8988T (cell line): ENCODE data around the gene GTF3C1.

Experiments used
- DNase-seq: peaks from one replicate; pipeline ENCODE4 v3.0.0; 2011

GTF3C1 gene

DNA sequence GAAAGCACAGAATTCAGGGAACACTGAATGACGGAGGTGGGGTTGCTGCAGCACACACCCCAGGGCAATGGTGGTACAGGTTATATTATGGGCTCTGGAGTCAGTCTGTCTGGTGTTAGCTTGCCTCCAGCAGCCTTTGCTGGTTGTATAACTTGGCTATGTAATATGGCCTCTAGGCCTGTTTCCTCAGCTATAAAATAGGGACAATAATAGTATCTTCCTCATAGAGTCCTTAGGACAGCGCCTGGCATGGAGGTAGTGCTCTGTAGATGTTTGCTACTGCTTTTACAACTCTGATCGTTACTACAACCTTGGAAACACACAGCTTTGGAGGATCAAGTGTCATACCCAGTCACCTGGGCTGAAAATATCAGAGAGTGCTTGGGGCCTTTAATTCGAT lies 31.5 kb downstream of the GTF3C1 start:
- DNase-seq, result no peak

DNA sequence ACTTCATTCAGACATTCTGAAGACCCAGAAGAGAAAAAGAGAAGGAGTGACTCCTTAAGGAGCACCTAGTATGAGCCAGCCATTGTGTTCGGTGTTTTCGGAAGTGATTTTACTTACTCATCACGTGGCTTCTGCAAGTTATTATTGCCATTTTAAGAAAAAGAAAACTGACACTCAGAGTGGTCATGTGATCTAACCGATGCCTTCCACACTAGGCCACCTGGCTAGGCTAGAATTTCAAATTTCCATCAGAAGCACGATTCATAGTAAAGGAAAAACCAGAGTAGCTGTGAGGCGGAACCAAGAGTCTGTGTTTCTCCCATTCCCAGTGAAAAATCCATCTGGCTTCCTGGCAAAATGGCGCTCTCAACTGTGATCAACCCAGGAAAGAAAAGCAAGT lies 32.0 kb downstream of the GTF3C1 start:
- DNase-seq, result no peak

DNA sequence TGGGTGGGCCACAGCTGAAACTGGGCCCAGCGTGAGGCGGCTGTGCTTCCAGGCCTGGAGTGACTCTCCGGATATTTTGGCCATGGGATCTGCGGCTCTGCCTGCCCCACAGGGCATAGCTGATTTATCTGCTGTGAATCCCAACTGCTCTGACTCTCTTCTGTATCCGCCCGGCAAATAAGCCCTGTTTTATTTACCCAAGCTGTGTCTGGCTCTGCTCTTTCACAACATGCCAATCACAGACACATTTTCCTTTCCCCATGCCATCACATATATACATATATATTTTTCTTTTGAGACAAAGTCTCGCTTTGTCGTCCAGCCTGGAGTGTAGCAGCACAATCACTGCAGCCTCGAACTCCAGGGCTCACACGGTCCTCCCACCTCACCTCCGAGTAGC lies 33.3 kb downstream of the GTF3C1 start:
- no peak for DNase-seq

DNA sequence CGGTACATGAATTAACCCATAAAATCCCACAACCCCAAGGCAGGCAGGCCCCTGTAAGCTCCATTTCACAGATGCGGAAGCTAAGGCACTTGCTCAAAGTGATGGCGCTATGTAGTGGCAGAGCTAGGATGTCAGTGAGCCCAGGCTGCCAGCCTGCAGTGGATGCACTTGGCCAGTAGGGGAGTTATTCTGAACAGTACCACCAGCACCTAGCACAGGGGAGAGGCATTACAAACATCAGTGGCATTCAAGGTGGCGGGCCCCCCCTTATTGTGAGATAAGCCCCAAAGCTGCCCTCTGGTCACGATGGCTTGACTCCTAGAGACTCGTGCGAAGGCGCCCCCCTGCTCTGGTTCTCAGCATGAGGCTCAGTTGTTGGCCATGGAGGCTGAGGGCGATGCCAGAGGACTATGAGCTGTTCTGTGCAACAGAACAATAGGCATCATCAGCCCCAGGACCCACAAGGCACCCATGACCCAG lies 33.8 kb downstream of the GTF3C1 start:
- DNase-seq, result peak; percentile 67

DNA sequence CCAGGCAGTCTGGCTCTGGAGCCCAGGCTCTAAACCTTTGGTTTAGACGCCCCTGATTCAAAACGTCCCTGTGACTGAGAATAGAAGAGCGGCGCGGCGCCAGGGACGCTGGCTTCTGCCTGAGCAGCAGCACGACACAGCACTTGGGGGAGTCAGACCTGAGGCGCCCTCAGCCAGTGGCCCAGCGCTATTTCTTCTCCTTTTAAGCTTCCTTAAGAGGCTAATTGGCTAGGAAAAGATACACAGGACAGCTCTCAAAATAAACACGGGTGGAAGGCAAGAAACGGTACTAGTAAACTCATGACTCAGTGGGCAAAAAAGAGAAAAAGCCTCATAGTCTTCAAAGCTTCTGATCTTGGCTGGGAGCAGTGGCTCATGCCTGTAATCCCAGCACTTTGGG lies 34.9 kb downstream of the GTF3C1 start:
- DNase-seq, result no peak

DNA sequence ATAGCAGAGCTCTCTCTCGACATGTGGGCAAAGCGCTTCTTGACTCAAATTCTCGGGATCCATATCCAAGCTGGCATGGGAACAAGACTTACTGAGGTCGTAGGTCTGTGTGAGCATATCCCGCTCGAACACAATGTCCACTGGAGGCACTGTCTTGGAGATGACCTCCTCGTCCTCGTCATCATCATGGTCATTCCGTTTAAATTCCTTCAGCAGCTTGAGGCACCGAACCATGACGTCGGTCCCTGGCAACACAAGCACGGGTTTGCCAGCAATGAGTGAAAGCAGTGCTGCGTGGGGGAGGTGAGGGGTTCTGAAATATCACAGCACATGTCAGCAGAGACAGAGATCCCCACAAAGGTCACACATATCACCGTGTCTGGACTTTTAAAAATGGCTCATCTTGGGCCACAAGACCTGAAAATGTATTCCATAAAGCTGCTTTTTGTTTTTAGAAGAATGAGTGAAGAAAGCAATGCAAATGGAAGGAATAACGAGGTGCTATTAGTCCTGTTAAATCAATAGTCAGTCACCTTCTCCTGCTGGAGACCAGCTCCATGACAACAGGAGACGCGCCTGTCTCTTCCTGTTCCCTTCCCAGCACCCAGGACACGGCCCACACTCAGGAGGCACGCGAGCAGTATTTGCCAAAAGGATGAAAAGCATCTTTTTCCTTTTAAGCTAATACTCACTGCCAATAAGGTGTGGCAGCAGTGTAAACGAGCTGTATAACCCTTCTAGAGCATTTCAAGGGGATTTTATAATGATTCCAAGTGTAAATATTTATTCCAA lies 37.9 kb downstream of the GTF3C1 start:
- DNase-seq, result no peak

DNA sequence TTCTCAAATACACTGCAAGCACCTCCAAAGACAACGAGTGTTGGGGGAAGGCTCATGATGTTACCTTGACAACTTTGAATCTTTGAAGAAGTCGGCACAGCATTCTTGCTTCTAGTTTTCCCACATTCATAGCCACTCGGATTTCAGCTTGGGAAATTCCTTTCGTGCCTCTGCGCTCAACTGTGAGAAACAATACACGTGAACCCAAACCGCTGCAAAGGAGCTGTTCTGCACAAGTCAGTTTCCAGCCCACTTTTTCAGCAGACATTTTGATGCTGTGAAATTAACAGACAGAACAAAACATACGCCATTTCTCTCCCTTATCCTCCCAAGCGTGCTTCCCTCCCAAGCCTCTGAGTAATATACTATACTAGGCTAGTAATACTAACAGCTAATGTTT lies 41.2 kb downstream of the GTF3C1 start:
- DNase-seq, result no peak

DNA sequence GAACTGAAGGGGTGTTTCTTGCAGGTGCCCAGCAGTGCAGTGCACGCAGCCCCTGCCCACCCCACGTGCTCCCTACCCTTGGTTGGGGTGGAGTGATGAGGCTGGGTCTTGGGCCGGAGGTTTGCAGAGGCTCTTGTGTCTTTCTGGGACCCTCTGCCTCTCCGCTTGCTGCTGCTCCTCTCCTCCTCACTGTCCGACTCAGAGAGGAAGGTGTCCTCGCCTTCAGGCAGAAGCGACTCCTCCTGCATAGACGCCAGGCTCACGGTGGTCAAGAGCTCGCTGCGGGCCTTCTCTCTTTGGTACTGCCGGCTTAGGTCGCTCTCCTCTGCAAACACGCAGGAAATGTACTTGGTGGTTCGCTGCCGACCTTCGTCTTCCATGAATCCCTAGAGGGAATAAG lies 42.9 kb downstream of the GTF3C1 start:
- no peak for DNase-seq

DNA sequence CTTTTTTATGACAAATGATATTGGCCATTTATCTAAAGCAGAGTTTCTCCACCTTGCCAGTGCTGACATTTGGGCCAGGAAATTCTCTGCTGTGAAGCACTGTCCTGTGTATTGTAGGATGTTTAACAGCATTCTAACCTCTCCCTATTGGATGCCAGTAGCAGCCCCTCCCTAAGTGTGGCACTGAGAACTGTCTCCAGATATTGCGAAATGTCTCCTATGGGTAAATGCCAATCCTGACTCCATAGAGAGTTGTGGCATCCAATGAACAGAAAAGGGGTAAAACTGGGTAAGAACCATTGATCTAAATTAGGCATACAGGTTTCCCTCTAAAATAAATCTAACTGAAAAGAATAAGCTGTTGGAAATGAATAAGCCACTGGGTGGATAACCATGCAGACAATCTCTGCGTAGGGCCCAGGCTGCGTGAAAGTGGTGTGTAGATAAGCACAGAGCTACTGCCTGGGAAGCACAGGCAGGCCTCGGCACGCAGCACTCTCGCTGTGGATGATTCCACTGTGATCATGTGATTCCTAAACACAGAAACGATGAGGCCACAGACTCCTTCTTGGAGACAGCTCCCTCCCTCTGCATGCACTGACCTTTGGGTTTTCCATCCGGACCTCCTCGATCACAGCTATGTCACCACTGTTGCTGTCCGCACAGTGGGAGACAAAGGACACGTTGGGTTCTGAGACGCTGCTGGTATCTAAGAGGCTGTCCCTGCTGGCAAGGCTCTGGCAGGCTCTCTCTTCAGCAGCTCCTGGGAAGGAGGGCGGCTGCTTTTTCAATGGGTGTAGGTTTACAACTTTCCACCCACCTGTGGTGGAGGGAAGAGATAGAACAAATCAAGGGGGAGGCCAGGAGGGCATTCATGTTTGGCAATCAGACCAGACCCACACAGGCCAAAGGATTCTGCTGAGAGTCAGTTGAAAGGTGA lies 44.1 kb downstream of the GTF3C1 start:
- DNase-seq, result no peak

DNA sequence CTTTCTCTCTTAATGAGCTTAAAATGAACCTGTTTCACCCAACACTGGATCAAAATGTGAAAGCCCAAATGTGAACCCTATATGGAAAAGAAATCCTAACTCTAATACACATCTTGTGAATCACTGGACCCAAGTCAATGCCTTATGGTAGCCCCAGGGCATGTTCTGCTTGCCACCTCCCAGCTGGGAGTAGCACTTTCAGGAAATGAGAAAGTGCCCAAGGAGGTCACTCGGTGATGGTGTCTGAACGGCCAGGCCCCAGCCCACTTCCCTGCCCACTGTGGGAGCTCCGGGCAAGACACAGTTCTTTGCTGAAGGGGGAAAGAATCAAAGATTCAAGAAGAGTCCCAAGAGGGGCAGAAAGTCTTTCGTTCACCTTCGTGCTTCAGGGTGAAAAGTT lies 46.1 kb downstream of the GTF3C1 start:
- no peak for DNase-seq

DNA sequence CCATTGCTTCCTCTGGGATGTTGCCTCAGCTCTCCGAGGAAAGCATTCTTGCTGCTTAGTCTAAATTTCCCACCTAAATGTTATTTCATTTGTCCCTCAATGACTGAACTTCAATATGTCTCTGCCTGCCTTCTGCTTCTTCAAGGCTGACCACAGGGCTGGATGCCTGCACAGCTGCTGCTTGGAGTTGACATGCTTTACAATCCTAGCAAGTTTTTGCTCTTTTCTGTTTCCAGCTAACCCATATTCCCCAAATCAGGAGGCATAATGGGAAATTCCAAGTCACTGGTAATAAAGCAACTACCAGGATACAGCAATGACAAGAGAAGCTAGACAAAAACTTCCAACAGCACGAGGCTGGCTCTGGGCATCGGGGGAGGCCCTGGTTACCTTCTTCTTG lies 48.9 kb downstream of the GTF3C1 start:
- no peak for DNase-seq

DNA sequence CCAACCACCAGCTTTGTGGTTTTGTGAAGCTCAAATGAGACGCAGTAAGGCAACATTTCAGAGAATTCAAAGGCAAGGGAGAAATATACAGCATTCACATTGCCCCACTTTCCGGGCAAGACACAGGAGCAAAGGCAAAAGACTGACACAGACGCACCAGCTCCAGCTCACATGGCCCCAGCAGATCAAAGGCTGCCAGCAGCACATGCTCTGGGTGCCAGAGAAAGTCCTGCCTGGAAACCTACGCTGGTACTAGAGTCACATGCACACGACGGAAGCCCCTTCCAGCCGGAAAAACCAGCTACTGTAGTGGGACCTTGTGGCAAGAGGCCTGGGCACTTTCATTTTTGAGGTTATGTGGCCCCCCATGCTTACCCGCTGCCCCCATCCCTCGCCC lies 50.1 kb downstream of the GTF3C1 start:
- no peak for DNase-seq

DNA sequence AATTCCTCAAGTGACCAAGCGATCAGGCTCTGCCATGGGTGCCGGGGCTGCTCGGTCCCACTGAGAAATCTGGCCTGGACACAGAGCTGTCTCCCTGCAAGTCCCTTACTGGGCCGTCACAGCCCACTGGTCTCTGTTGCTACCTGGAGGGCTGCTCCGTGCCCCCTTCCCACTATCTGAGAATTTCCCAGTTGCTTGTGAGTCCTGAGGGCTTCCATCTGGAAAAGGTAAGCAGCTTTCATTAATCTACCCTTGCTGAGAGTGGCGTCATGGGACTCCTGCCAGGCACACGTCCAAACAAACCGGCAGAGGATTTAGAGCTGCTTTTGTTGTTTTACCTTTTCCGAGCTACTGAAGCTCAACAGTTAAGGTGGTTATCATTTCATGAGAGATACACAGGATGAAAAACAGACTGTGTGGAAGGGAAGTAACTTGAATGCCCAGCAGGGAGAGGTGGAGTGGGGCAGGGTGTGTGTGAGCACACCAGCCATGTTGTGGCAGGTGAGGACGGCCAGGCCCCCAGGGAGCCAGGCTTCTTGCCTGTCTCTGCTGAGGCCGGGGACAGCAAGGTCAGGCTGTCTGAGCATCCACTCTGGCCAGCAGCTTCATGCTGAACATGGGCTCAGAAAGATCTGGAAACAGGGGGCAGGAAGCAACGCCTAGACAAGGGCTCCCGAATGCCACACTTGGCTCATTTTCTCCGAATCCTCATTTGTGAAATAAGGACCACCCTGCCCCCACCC lies 50.6 kb downstream of the GTF3C1 start:
- no peak for DNase-seq

DNA sequence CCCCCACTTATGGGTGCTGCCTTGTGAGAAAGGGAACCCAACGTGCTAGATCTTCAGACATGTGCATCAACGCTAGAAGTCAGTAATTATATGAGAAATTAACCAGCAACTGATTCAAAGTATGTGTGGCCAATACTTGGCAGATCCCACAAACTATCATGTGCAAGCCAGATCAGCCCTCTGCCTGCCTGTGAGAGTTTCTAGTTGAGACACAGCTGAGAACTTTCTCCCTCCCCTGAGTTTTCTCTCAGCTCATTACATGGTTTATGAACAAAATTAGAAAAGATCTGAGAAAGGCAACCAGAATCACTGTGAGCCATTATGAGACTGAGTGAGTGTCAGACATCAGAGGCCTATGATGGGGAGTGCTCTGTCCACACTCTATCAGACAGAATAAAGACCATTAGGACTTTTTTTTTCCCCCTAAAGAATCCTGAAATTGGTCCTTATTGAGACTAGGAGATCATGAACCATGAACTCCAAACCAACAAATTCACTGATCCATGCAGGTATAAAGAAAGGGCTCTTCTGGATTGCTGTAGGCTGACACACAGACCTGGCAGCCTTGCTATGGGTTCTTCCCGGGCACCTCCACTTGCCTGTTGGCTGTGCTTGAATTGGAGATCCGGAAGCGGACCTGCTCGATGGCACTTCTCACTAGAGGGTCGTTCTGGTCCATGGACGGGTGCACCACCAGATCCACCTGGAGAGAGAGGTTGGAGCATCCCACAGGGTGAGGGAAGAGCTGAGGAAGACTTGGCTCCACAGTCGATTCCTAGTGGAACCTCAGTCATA lies 51.5 kb downstream of the GTF3C1 start:
- no peak for DNase-seq

DNA sequence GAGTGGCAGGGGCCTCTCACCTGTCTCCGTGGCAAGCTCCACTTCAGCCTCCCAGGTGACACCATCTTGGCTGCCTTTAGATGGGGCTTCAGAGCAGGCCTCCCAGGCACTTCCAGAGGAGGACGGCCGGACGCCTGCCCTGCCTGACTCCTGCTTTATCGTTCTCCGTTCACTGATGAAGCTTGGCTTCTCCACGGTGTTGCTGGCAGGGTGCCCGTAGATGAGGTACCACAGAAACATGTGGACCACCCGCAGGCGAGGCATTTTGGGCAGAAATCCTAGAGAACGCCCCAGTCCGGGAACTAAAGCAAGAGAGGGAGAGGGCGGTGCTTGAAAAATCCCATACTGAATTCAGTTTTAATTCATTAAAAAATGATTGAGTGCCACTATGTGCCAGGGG lies 54.5 kb downstream of the GTF3C1 start:
- DNase-seq, result no peak

DNA sequence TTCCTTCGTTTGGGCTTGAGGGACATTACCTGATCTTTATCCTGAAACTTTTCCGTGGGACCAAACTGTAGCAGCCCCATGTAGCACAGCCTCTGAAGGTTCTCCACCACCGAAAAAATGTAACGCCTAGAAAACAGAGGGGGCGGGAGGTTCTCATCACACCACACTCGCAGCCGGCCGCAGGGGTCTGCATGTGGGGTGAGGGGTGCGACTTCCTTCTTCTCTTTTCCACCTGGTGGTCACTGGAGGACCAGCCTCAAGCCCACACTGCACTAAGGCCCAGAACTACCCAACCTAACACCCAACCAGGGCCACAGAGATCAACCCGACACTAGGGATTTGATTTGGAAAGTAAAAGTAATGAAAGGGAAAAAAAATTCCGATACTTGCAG lies 57.1 kb downstream of the GTF3C1 start:
- no peak for DNase-seq

DNA sequence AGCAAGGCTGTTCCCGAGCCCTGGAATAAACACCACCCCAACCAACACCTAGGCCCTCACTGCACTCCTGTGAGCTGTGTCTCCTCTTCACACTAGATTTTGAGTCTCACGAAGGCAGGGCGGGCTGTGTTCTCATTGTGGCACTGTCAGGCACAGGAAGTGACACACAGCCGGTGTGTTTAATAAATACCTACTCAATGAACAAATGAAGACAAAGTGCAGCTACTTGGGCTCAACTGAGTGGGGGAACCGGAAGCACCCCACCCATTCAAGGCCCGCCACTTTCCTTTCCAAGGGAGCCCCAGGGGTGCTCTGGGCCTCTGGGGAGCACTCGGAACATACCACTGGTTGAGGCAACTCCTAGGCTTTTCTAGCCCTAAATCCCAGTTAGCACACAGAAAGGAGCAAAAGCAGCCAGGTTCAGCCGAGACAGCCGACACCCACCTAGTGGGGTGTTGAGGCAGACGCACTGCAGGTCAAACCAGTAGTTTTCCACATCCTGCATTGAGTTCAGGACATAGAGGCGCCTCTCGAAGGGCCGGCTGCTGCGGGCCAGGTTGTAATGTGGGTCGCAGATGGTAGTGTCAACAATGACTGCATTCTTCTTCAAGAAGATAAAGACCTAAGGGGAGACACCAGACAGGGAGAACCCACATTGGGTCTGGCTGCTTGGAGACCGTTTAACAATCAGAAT lies 57.7 kb downstream of the GTF3C1 start:
- DNase-seq, result no peak

DNA sequence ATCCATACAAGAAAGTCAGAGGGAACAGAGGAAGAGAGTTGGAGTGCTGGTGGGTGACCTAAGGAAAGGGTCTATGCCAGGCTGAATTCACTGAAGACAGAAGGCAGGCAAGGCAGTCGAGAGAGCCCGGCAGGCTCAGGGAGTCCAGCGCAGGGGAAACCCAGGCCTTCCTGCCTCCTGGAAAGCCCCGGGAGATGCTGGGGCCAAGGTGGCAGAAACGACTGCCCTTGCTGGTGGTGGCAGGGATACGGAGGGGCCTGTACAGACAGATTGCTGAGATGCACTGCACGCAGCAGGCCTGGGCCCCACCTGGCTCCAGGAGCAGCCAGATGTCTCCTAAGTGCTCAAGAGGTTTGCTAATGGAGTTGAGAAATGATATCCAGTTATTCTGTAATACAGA lies 59.8 kb downstream of the GTF3C1 start:
- DNase-seq, result no peak

DNA sequence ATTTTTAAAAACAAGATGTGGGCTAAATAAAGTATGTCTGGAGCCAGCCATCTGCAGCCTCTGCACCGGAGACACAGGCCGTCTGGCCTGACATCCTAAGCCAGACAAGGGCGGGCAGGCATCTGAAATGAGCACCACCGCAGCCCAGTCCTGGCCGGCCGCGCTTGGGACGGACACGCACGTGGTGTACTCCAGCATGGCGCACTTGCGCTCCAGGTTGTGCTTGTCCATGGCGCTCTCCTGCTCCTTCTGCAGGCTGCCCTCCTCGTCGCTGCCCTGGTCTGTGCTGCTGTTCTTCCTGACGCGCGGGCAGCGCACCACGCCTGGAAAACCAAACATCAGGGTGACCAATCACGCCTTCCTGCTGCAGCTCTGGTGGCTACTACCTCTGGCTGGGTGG lies 60.3 kb downstream of the GTF3C1 start:
- no peak for DNase-seq

DNA sequence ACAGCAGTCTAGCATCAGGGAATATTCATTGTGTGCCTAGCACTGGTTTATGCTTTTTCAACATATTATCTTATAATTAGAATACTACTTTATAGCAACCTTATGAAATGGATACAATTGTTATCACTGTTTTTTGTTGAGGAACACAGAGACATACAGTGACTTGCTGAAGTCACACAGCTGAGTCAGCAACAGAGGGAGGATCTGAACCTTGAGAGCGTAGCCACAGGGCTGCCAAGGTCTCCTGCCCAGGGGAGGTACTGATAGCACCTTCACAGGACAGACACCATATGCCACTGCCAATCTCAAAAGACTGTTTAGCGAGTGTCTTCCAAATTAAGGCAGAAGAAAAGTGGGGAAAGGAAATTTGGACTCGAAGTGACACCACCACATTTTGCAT lies 63.0 kb downstream of the GTF3C1 start:
- no peak for DNase-seq

DNA sequence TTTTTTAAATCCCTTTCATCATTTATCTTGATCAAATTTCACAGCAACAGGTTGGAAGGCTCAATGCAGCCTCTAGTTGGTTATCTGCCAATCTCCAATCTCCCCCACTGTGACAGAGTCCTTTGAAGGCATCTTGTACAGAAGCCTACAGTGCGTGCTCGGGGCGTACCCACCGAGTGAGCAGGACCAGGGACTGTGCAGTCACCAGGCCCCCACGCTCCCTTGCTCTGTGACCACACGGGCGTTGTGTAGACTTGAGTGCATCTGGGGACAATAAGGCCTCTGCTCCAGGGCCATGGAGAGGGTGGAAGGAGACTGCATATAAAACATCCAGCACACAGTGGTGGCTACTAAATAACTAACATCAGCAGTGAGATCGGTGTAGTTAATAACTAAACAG lies 63.4 kb downstream of the GTF3C1 start:
- no peak for DNase-seq

DNA sequence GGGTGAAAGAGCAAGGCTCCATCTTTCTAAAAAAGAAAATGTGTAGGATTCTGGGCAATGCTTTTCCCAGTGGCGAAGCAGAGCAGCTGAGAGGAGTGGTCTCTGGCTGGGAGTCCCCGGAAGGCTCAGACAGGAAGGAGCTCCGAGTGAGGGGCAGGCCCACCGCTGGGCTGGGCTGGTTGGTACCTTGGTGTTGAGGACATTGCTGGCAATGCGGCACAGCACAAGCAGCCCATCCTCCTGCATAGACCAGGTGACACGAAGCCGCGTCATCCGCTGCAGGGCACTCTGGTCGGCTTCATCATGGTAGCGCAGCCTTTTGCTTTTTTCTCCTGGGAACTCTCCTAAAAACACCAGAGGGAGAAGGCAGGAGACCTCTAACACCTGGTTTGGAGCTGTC lies 63.9 kb downstream of the GTF3C1 start:
- DNase-seq, result no peak
